NCI-H1930 (cell line): ENCODE data around the gene CDH20.

ENCODE experiments used
- DNase-seq, 2 experiments: peaks; one replicate each; lab custom pipeline; 2025; lab: John Stamatoyannopoulos, UW

CDH20 gene

DNA sequence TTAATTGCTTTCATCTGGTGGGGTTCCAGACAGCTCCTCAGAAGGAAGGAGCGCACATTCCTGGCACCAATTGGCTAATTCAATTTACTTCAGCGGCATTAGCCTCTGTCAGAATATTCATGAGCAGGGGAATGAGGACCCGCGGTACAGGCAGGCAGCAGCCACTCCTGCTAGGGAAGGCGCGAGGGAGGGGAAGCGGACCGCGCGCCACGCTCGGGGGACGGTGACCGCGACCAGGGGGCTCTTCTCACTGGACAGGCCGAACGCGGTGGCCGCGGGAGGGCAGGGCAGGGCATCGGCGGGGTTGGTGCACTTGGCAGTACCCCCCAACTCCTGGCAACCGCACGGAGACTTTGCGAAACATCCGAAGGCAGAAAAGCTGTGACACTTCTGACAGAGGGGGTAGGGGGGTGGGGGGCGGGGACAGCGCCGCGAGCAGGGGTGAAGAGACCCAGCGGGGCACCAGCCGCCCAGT lies at the start of gene CDH20:
Gene CDH20 (plus strand): TSS at position 160 of the 475 bp plus-strand sequence.
- no peak for DNase-seq

DNA sequence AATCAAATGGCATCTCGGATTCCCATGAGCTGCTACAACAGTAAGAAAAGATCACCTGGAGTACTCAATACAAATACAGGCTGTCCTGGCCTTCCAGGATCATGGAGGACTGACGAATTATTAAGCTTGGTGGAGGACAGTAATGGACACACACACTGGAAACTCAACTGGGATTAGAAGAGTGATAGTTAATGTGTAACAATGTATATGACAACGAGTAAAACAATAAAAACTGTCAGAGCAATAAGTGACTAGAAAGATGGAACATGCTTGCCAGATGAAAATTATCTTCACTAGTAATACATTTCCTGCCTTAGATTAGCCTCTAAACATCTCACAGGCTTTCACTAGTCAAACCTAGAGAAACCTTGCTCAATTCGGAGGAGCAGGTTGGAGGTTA lies 49.2 kb upstream of the CDH20 start:
- DNase-seq, result no peak

DNA sequence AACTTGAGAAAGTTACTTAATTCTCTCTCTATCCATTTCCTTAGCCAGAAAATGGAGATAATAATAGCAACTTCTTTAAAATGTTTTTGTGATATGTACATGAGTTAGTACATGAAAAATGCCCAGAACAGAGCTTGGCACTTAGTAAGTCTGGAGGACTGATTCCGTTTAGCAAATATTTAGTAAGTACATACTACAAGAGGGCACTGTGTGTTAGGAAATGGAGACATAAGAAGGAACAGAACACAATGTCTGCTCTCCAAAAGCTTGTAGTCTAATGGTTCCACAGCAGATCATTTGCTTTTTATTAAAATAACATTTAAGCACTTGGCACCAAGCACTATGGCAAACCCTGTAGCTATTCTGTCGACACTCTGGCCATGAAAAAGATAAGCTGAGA lies 47.5 kb upstream of the CDH20 start:
- no peak for DNase-seq

- DNase-seq, result no peak
Measured at GRCh38 chr18:61286867-61287266, 46.4 kb upstream of the CDH20 start.

DNA sequence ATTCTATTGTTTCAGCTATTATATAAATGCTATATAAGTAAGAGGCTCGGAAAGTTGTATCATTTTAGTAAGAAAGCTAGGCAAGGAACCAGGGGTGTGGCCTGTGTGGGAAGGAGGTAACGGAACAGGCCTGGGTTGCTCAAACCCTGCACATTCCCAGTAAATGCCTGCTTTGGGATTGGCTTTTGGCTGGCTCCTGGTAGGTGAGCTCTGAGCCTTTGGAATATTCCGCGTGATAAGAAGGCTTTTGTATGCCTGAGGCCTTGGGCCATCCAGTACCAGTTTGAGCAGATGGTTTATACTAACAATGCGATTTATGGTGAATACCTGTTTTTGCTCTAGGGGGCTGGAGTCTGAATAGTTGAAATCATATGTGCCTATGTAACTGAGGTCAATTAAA lies 42.6 kb upstream of the CDH20 start:
- no peak for DNase-seq

DNA sequence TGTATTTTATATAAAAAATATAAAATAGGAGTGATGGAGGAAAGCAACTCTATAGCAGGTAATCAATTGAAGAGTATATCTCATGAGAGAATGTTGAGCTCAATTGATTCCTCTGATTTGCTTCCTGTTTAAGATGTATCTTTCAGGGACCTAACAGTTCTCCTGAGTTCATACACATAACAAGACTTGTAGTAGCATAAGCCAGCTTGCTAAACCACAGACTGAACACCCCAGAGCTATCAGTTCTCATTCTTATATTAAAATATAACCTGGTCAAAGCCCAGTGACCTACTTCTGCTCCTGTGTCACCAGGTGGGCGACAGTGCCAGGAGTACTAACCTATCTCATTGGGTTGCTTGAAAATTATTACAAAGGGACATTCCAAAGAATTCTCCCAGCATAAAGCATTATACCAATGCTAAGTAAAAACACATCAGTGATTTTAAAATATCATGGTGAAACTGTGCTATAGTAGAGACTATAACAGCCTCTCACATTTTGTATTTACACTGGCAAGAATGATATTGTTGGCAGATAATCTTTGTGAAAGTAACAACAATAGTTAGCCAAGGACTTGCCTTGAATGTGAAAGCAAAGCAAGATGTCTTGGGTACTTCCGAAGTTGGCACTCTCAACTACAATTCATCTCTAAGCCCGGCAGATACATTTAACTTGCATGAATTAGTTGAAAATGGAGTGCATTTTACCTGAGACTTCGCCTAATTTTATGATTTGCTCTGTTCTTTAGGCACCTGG lies 40.8 kb upstream of the CDH20 start:
- no peak for DNase-seq

DNA sequence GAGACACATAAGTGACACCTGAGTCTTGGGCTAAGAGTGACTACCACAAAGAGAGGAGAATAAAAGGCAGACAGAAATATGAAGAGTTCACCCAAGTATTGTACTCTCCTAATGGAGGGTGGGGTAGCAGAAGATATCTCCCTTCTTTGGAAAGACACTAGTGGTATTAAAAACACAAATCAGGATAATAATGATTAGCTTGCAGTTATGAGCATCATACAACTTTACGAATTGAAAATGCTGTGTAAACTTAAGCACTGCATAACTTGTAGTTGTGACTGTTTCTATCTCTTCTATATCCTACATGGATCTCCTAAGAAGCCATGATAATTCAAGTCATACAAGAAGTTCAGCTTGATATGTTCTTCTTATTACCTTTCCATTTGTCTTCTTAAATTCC lies 38.1 kb upstream of the CDH20 start:
- DNase-seq, result no peak

GRCh38 chr18:61308004-61308403 lies 25.2 kb upstream of the CDH20 start:
- DNase-seq, result no peak

DNA sequence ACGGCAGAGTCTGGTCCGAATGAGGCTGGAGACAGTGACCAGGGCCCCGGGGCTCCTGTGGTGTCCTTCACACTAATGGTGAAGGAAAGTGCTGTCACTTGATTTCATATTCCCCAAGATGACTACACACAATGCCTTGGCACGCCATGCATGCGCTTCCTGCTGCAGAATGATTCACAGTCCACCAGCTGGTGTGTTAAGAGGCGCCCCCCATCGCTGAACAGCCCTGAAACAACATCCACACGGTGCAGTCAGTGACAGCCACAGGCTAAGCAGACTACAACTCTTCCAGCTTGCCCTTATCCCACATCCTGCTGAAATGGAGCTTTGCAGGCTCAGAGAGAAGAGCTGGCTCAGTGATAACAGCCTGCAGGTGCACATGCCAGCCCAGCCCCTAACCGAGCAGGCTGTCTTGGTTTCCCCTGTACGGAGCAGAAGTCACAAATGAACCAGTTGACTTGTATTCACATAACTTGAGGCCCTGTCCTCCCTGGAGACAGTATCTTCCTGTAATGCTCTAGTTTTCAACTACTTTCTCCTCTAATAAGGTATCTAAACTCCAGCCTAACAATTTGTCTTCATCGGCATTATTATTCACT lies 24.3 kb upstream of the CDH20 start:
- no peak for DNase-seq

DNA sequence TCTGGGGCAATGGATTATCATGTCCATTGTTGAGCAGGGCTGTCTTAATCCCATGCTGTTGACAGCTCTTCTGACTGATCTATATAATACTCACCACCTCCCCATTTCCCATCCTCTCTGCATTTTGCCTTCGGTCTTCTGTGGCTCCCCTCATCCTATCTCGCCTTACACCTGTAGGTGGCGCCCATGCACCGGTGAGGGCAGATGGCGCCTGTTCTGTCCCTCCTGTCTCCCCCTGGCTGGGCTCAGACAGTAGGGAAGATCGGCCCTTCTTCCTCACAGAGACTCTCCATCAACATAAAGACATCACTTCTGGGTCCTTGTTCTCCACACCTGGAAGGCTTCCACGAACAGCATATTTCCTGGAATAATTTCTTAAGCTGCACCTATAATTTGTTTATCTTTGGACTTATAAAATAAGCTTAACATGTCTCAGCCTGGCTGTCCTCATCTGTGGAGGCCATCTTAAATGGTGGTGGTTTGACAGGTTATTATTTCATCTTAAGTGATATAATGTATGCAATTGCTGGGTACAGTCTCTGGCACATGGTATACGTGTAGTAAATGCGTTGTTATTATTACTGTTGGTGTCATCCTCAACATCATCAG lies 10.9 kb upstream of the CDH20 start:
- DNase-seq, result no peak

DNA sequence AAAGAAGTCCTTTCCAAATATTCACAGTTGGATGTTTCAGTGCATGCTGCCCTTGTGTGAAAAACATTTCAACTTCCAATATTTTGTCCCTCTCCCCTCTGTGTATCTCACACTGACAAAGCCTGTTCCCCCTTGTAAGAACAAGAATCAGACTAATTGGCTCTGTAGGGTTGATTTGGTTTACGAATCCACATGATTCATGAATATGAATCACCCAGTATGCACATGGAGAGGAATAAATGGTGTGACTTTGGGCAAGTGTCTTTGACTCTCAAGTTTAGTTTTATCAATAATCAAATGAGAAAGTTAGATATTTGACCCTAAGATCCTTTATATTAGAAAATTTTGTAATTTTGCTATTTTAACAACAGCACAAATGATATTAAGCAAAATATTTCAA lies 9.3 kb upstream of the CDH20 start:
- no peak for DNase-seq

GRCh38 chr18:61326407-61326806 lies 6.8 kb upstream of the CDH20 start:
- DNase-seq, result no peak

- DNase-seq, result no peak
Measured at GRCh38 chr18:61329398-61329797, 3.8 kb upstream of the CDH20 start.

GRCh38 chr18:61331051-61331450 lies 2.2 kb upstream of the CDH20 start:
- DNase-seq, result no peak

DNA sequence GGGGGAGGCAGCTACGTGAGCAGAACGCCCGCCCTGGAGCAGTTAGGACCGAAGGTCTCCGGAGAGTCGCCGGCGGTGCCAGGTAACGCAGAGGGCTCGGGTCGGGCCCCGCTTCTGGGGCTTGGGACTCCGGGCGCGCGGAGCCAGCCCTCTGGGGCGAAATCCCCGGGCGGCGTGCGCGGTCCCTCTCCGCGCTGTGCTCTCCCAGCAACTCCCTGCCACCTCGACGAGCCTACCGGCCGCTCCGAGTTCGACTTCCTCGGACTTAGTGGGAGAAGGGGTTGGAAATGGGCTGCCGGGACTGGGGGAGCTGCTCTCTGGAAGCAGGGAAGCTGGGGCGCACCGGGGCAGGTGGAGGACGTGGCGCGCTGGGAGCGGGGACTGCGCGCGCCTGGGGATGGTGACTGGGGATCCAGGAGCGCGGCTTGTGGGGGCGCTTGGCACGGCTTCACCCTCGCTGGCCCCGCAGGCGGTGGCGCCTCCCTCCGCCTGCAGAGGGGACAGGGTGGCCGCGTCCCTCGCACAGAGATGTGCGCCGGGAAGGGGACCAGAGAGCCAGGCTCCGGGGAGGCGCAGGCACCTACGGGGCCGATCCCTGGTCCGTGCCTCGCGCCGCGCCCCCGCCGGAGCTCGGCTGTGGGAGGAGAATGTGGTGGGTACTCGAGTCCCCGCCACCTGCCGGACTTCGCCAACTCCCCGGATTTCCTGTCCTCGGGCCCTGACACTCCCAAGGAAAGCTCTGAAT lies 688 bp downstream of the CDH20 start:
- peak; percentile 30 to 68 for DNase-seq

DNA sequence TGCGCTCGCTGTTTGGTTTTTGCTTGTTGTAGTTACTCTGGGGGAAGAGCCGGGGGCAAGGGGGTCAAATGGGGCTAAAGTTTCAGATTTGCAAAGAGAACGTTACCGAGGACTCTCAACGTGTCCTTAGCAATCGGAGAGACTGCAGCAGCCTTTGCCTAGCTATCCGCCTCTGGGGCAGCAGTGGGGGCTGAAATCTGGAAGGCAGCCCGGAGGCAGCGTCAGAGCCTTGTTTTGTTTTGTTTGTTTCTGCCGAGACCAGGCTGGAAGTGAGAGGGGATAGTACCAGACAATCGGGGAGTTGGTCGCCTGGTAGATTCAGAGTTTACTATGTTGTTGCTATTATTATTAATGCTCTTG lies 1.2 kb downstream of the CDH20 start:
- no peak for DNase-seq

GRCh38 chr18:61334951-61335683 lies 1.9 kb downstream of the CDH20 start:
- DNase-seq, result no peak

- no peak for DNase-seq
Measured at GRCh38 chr18:61335684-61336555, 2.7 kb downstream of the CDH20 start.

- DNase-seq, result no peak
Measured at GRCh38 chr18:61336766-61337165, 3.5 kb downstream of the CDH20 start.

GRCh38 chr18:61337527-61337926 lies 4.3 kb downstream of the CDH20 start:
- DNase-seq, result no peak

DNA sequence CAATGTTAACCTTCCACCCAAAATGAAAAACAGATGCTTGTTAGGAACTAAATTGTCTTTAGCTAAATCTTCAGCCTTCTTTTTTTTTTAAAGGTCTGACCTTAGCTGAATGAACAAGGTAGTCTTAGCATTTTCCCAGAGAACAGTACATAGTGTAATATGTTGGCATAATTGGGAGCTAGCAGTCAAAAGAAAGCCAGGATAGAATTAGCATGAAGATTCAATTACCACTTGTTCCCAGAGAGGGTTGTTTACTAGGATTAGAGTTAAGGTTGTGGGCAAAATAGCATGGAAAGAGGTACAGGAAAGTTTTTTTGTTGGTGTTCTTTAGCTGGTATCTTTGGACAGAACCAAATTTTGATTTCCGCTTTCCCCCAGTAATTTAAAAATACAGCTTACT lies 6.9 kb downstream of the CDH20 start:
- no peak for DNase-seq
